VCaP (cell line): ENCODE measurements around the gene SPTLC1.
"Not testable (repeated sequence)": the region's sequence is repeated elsewhere in the genome, so short reads cannot be mapped to it uniquely, and the experiment has no call there.

Experiments used
- H3K27ac ChIP-seq: fragments of 450-650 bp; 2 replicates; pipeline ENCODE4 v1.5.1; 2017
- TF ChIP-seq, protein P1 (sequence below): fragments of 450-650 bp; conservative IDR thresholded peaks from 2 replicates; pipeline ENCODE4 v1.5.1; 2017; ENCODE audit warnings: mild to moderate bottlenecking, moderate library complexity

The SPTLC1 gene

GRCh38 chr9:92142329-92142728, 27.1 kb upstream of the SPTLC1 start:
- TF ChIP-seq, protein P1, sequence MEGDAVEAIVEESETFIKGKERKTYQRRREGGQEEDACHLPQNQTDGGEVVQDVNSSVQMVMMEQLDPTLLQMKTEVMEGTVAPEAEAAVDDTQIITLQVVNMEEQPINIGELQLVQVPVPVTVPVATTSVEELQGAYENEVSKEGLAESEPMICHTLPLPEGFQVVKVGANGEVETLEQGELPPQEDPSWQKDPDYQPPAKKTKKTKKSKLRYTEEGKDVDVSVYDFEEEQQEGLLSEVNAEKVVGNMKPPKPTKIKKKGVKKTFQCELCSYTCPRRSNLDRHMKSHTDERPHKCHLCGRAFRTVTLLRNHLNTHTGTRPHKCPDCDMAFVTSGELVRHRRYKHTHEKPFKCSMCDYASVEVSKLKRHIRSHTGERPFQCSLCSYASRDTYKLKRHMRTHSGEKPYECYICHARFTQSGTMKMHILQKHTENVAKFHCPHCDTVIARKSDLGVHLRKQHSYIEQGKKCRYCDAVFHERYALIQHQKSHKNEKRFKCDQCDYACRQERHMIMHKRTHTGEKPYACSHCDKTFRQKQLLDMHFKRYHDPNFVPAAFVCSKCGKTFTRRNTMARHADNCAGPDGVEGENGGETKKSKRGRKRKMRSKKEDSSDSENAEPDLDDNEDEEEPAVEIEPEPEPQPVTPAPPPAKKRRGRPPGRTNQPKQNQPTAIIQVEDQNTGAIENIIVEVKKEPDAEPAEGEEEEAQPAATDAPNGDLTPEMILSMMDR: no peak
- H3K27ac ChIP-seq: no peak overlapping the region

DNA sequence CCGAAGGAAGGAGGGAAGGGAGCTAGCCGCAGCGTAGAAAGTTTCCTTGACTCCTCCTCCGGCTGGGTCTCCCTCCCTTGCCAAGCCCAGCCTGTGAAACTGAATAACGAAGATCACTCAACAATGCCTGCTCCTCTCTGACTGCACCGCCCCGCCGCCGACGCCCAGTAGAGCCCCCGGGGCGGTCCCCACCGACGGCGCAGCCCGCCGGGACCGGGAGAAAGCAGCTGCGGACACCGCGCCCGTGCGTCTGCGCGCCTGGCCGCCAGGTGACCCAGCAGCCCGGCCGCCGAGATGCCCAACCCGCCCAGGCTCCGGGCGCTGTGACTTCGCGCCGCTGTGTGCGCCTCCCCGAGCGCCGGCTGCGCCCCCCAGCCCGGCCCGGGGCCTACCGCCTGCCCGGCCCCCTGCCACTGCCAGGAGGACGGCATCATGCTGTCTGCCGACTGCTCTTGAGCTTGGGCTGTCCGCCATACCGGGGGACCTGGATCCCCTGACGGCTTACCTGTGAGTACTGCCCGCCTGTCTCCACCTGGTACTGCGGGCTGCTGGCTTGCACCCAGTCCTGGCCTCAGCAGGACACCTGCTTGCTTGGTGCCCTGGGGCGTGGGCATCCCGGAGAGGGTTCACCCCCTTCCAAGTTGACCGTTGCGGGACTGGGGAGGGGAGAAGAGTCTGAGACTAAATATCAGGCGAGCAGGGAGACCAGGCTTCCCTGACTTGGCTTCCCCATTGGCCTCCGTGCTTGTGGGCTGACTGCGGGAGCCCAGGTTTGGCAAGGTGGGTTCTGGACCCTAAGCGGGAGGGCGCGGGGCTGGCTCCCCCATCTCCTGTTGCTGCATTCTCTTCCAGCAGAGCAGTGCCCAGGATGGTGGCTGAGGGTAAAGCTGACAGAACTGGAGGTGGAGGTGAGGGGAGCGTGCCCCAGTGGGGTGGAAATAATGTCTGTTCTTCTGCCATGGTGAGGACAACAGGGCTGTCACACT, 26.2 kb upstream of the SPTLC1 start:
- H3K27ac ChIP-seq: no peak overlapping the region
- TF ChIP-seq, protein P1: no peak

DNA sequence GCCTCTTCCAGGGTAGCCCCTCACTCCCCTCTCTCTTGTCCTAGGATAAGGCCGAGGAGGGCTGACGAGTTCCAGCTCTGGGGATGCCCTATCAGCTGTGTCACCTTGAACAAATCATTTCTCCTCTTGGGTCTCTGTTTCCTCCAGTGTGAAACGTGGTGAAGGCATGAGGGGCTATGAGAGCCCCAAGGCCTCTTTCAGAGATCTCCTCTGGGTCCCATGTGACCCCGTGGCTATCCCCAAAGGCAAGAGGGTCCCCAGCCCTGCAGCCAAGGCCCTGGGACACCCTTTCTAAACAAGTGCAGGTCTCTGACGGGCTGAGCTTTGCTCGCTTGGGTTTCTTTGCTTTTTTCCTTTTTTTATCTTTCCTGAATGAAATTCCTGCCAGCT, 25.5 kb upstream of the SPTLC1 start:
- H3K27ac ChIP-seq: no peak overlapping the region
- TF ChIP-seq, protein P1: no peak

- TF ChIP-seq, protein P1: peak; percentile 81
- no peak overlapping the region for H3K27ac ChIP-seq
Observed at GRCh38 chr9:92140074-92140753, 25.0 kb upstream of the SPTLC1 start.

GRCh38 chr9:92138960-92139540, 23.8 kb upstream of the SPTLC1 start:
- H3K27ac ChIP-seq: not testable (repeated sequence)

DNA sequence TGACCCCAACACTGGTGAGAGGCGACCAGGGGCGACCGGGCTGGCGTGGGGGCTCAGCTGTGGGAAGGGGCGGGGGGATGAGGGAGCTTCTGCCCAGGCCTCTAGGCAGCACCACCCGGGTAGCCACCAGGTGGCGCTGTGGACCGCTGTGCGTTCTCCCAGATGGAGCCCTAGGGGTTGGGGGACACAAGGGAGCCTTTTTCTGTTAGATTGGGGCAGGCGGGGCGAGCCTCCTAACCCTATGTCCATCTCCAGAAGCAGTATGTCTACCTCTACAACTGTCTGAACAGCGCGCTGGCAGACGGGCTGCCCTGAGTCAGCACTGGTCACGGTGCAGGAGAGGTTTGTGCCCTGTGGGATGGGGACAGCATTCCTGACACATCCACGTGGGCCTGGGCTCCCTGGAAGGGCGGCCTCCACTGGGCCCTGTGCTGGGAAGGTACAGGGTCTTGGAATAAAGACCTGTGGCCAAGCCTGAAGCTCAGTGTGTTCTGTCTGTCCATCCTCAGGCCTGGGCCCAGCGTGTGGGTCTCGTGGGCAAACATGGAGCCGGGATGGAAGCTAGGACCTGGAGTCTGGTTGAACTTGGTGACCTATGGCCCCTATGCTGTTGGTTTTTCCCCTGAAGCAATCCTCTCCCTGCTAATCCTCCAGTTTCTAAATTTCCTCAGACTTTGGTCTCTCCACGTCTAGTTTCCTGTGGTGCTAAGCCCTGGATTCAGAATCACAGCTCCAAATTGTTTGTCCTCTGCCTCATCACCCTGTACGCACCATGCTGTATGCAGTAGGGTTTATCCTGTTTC, 23.1 kb upstream of the SPTLC1 start:
- TF ChIP-seq, protein P1: peak; percentile 84

DNA sequence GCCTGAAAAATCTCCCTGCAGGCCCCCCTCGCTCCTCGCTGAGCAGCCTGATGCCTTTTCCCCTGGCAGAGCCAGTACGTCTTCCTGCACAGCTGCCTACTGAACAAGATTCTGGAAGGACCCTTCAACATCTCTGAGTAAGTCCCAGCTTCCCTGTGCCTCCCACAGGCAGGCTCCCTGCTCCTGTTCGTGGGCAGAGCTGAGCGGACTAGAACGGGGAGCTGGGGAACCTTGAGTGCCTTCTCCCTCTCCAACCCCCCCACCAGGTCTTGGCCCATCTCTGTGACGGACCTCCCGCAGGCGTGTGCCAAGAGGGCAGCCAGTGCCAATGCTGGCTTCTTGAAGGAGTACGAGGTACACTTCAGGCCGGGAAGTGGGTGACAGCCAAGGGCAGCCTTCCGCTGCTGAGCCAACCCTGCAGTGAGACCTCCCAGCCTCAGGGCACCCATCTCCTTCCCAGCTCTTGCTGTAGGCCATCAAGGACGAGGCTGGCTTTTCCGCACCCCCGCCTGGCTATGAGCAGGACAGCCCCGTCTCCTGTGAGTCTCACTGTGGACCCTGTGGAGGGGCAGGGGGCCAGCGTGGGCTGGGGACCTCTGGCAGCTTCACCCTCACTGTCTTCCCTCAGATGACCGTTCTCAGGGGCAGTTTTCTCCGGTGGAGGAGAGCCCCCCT, 21.1 kb upstream of the SPTLC1 start:
- no peak overlapping the region for H3K27ac ChIP-seq
- TF ChIP-seq, protein P1: no peak

More for the DNA sequence above, 23.1 kb upstream of the SPTLC1 start:
- no peak overlapping the region for H3K27ac ChIP-seq
